Umbilical cord (tissue), 1 donor: ENCODE data around the gene BPIFB1. TPM values are rescaled to one million over a fixed set of nuclear protein-coding genes. Genes with fewer than 3 reads are reported as not detected.

ENCODE experiments used
- total RNA-seq: library from RNA; depleted of rRNA; stranded (reverse); fragments of >200 nt; gene quantifications from one replicate; pipeline ENCODE4 v1.2.3, GENCODE V29; 2014; ENCODE audit warnings: low replicate concordance; ENCODE audit not compliant: insufficient read depth

The BPIFB1 gene
- total RNA-seq, 1 donor from 2014 or later: 1.4 TPM

Other genes starting within 250 kb of the BPIFB1 start
- not detected for gene BPIFB3, start 229.3 kb upstream of the BPIFB1 start, total RNA-seq
- gene BPIFB4, start 203.6 kb upstream of the BPIFB1 start, total RNA-seq: not detected
- not detected for gene BPIFA2, start 115.1 kb upstream of the BPIFB1 start, total RNA-seq
- not detected for gene BPIFA3, start 65.9 kb upstream of the BPIFB1 start, total RNA-seq
- not detected for gene BPIFA1, start 47.2 kb upstream of the BPIFB1 start, total RNA-seq
- 14.4 TPM for gene CDK5RAP1, start 118.3 kb downstream of the BPIFB1 start, total RNA-seq
- 28.2 TPM for gene SNTA1, start 160.5 kb downstream of the BPIFB1 start, total RNA-seq
- gene CBFA2T2, start 206.9 kb downstream of the BPIFB1 start, total RNA-seq: 8.2 TPM